HCT116 (cell line): Measurements from ENCODE around the gene GPC4. TPM values are rescaled to one million over a fixed set of nuclear protein-coding genes. Genes with fewer than 3 reads are reported as not detected.

Experiments used
- ATAC-seq: fragments of 200-7000 bp; cut with Tn5 transposase; 2 replicates; pipeline ENCODE4 v1.9.1; 2020; ENCODE audit warnings: mild to moderate bottlenecking, moderate library complexity
- BruUV-seq: library from RNA; stranded (reverse); fragments of 400-500 nt; replicated peaks from 2 replicates; lab custom pipeline; 2021; lab: Mats Ljungman, UMichigan
- CTCF ChIA-PET: fragments of 300-600 bp; sonication (Branson Sonifier 250); formaldehyde crosslinking; loops from one replicate; lab custom pipeline; 2021; ENCODE audit warnings: antibody characterized with exemption; lab: Charles Lee
- POLR2A ChIA-PET: fragments of 300-600, 350-600 bp; sonication (Branson Sonifier 250); formaldehyde crosslinking; loops from one replicate; lab custom pipeline; 2021; ENCODE audit warnings: antibody characterized with exemption; lab: Charles Lee
- RAD21 ChIA-PET, 2 experiments: fragments of 300-600 bp; sonication (Branson Sonifier 250); formaldehyde crosslinking; loops; one replicate each; lab custom pipeline; 2023; ENCODE audit warnings: low total read pairs in 2 of 2; ENCODE audit not compliant: uncharacterized antibody in 2 of 2, unreplicated experiment in 2 of 2, low non-redundant PET in 1 of 2; lab: Charles Lee
- DNase-seq: peaks from one replicate; pipeline ENCODE4 v3.0.0-alpha.2; 2010; ENCODE audit warnings: low read depth, low spot score
- H2AFZ ChIP-seq: fragments of 200-600 bp; shearing (Covaris generic), sonication (generic); 2 replicates; pipeline ENCODE4 v1.6.1; 2017; ENCODE audit warnings: low read depth, mixed run types, mixed read lengths, antibody characterized with exemption, low read length; ENCODE audit not compliant: poor library complexity, severe bottlenecking
- H3K27ac ChIP-seq: 2 replicates; pipeline ENCODE4 v1.5.1; 2012; ENCODE audit warnings: low read depth, low read length
- H3K27me3 ChIP-seq: fragments of 200-600 bp; sonication (generic); 2 replicates; pipeline ENCODE4 v1.6.1; 2016; ENCODE audit warnings: mixed run types, low read length, mixed read lengths; ENCODE audit not compliant: insufficient read depth
- H3K36me3 ChIP-seq, 2 experiments: fragments of 200-500 bp in 1 of 2; fragments of 200-600 bp in 1 of 2; sonication (Bioruptor generic) in 1 of 2; sonication (generic) in 1 of 2; 2 replicates each; pipeline versions ENCODE4 v1.5.1 to v1.6.1; 2014 to 2016; ENCODE audit warnings: low read length in 2 of 2, inconsistent platforms in 1 of 2, mixed read lengths in 1 of 2, mixed run types in 1 of 2; ENCODE audit not compliant: insufficient read depth in 2 of 2, control insufficient read depth in 1 of 2
- H3K4me1 ChIP-seq, 2 experiments: fragments of 200-600 bp in 1 of 2; sonication (generic) in 1 of 2; 2 replicates each; pipeline versions ENCODE4 v1.5.1 to v1.6.1; 2012 to 2017; ENCODE audit warnings: low read length in 2 of 2, inconsistent platforms in 1 of 2, mild to moderate bottlenecking in 1 of 2, mixed read lengths in 1 of 2, mixed run types in 1 of 2, moderate library complexity in 1 of 2; ENCODE audit not compliant: insufficient read depth in 2 of 2, control insufficient read depth in 1 of 2
- H3K4me2 ChIP-seq: fragments of 200-600 bp; sonication (generic); 2 replicates; pipeline ENCODE4 v1.6.1; 2017; ENCODE audit warnings: mixed run types, low read length, mixed read lengths
- H3K4me3 ChIP-seq, 2 experiments: fragments of 200-600 bp in 1 of 2; sonication (generic) in 1 of 2; replicated peaks in 1 of 2; 2 replicates each; pipeline ENCODE4 v1.5.1; 2011 to 2016; ENCODE audit warnings: low read length in 2 of 2, control low read depth in 1 of 2, low read depth in 1 of 2, mild to moderate bottlenecking in 1 of 2, mixed read lengths in 1 of 2, mixed run types in 1 of 2
- H3K79me2 ChIP-seq: fragments of 200-600 bp; sonication (generic); 2 replicates; pipeline ENCODE4 v1.6.1; 2017; ENCODE audit warnings: mild to moderate bottlenecking, mixed run types, low read length, moderate library complexity, mixed read lengths; ENCODE audit not compliant: insufficient read depth
- H3K9ac ChIP-seq: fragments of 200-600 bp; sonication (generic); 2 replicates; pipeline ENCODE4 v1.6.1; 2016; ENCODE audit warnings: low read length, mixed read lengths
- H3K9me2 ChIP-seq: fragments of 200-600 bp; sonication (generic), shearing (Covaris generic); 2 replicates; pipeline ENCODE4 v1.6.1; 2017; ENCODE audit warnings: mixed run types, mild to moderate bottlenecking, moderate library complexity; ENCODE audit not compliant: insufficient read depth
- H3K9me3 ChIP-seq, 2 experiments: fragments of 200-500 bp in 1 of 2; fragments of 200-600 bp in 1 of 2; sonication (Bioruptor generic) in 1 of 2; sonication (generic) in 1 of 2; 2 replicates each; pipeline ENCODE4 v1.6.1; 2014 to 2017; ENCODE audit warnings: low read length in 2 of 2, mixed read lengths in 2 of 2, inconsistent platforms in 1 of 2, low read depth in 1 of 2, mild to moderate bottlenecking in 1 of 2, mixed run types in 1 of 2, moderate library complexity in 1 of 2; ENCODE audit not compliant: control insufficient read depth in 1 of 2, insufficient read depth in 1 of 2
- H4K20me1 ChIP-seq: fragments of 200-600 bp; sonication (generic), shearing (Covaris generic); 2 replicates; pipeline ENCODE4 v1.6.1; 2017; ENCODE audit warnings: mixed run types, mild to moderate bottlenecking, moderate library complexity; ENCODE audit not compliant: insufficient read depth
- CTCF ChIP-seq, 3 experiments: fragments of 200-600 bp in 1 of 3; sonication (generic) in 1 of 3; IDR thresholded peaks in 2 of 3; conservative IDR thresholded peaks in 1 of 3; 2 replicates each; pipeline ENCODE4 v1.5.1; 2012 to 2017; ENCODE audit warnings: low read depth in 2 of 3, low read length in 2 of 3, antibody characterized with exemption in 1 of 3, borderline replicate concordance in 1 of 3, control low read depth in 1 of 3, mild to moderate bottlenecking in 1 of 3, mixed read lengths in 1 of 3, mixed run types in 1 of 3, moderate library complexity in 1 of 3; ENCODE audit not compliant: insufficient read depth in 1 of 3
- ELF1 ChIP-seq: IDR thresholded peaks from 2 replicates; pipeline ENCODE4 v1.6.1; 2012; ENCODE audit warnings: low read depth, borderline replicate concordance
- EZH2 ChIP-seq: fragments of 200-600 bp; sonication (generic); IDR thresholded peaks from 2 replicates; pipeline ENCODE4 v1.6.1; 2017; ENCODE audit warnings: antibody characterized with exemption, mixed run types
- EZH2phosphoT487 ChIP-seq: fragments of 200-600 bp; IDR thresholded peaks from 2 replicates; pipeline ENCODE4 v1.6.1; 2018; ENCODE audit warnings: antibody characterized with exemption, borderline replicate concordance
- FOSL1 ChIP-seq: IDR thresholded peaks from 2 replicates; pipeline ENCODE4 v1.6.1; 2012; ENCODE audit warnings: low read depth
- JUND ChIP-seq: IDR thresholded peaks from 2 replicates; pipeline ENCODE4 v1.6.1; 2012
- POLR2A ChIP-seq: IDR thresholded peaks from 2 replicates; pipeline ENCODE4 v1.7.0; 2011; ENCODE audit warnings: borderline replicate concordance; ENCODE audit not compliant: insufficient read depth, insufficient read length; ENCODE audit errors: extremely low read depth
- SP1 ChIP-seq: IDR thresholded peaks from 2 replicates; pipeline ENCODE4 v1.6.1; 2012; ENCODE audit warnings: low read depth
- TCF7L2 ChIP-seq: IDR thresholded peaks from 2 replicates; pipeline ENCODE4 v1.7.0; 2011; ENCODE audit warnings: borderline replicate concordance, inconsistent platforms; ENCODE audit not compliant: insufficient read depth, insufficient read length; ENCODE audit errors: extremely low read depth
- ZBTB33 ChIP-seq: IDR thresholded peaks from 2 replicates; pipeline ENCODE4 v1.6.1; 2011; ENCODE audit warnings: mild to moderate bottlenecking, low read length, moderate library complexity; ENCODE audit not compliant: insufficient replicate concordance; ENCODE audit errors: extremely low read depth
- ZFX ChIP-seq: fragments of 450-650 bp; IDR thresholded peaks from 2 replicates; pipeline ENCODE4 v1.6.1; 2017
- intact Hi-C: fragments of 100-400 bp; cut with micrococcal nuclease; formaldehyde crosslinking; loops from 2 replicates; pipeline ENCODE4 v1.10.0; 2022
- total RNA-seq: library from RNA; stranded (reverse); gene quantifications from one replicate; pipeline ENCODE4 v1.2.1, GENCODE V29; 2021; ENCODE audit not compliant: unreplicated experiment

The GPC4 gene
- total RNA-seq, 1 experiment from 2014 or later = 9.7 TPM

GRCh38 chrX:133373386-133374079, 41.8 kb downstream of the GPC4 start:
- Histone ChIP-seq H2AFZ (no peak overlapping the region), H3K9me2 (no peaks in the 10 kb centered on the region), H3K4me2 (no peak overlapping the region), H4K20me1 (no peaks in the 10 kb centered on the region), H3K79me2 (no peaks in the 10 kb centered on the region), H3K27me3 (no peaks in the 10 kb centered on the region), H3K9ac (no peak overlapping the region), H3K36me3 (no peaks in the 10 kb centered on the region), H3K27ac (no peak overlapping the region), H3K4me1 (no peaks in the 10 kb centered on the region), H3K4me3 (no peak overlapping the region), H3K9me3 (no peaks in the 10 kb centered on the region)
- DNase-seq (no peak), ATAC-seq (no peak)
- POLR2A ChIA-PET = no interaction called here
- TF ChIP-seq TCF7L2 = no peak
- no peak for TF ChIP-seq POLR2A
- TF ChIP-seq EZH2 = no peak
- TF ChIP-seq EZH2phosphoT487 = no peak
- no peak for TF ChIP-seq CTCF (IDR thresholded peaks at IDR 0.05 in 2 of 3, conservative IDR thresholded peaks at IDR 0.05 in 1 of 3; ENCODE audit: borderline replicate concordance in 1 of 3, insufficient read depth in 1 of 3, low read depth in 2 of 3, low read length in 2 of 3)
- TF ChIP-seq JUND = no peak
- no peak for TF ChIP-seq ELF1
- no peak for TF ChIP-seq ZFX
- TF ChIP-seq SP1 = no peak
- no peak for TF ChIP-seq FOSL1
- TF ChIP-seq ZBTB33 = no peak
- CTCF ChIA-PET = no interaction called here
- intact Hi-C loops = no loop called here
- BruUV-seq = no TSS peak
- RAD21 ChIA-PET = no interaction called here
